ENCODE results near the gene ANKZF1.

Gene ANKZF1

DNA sequence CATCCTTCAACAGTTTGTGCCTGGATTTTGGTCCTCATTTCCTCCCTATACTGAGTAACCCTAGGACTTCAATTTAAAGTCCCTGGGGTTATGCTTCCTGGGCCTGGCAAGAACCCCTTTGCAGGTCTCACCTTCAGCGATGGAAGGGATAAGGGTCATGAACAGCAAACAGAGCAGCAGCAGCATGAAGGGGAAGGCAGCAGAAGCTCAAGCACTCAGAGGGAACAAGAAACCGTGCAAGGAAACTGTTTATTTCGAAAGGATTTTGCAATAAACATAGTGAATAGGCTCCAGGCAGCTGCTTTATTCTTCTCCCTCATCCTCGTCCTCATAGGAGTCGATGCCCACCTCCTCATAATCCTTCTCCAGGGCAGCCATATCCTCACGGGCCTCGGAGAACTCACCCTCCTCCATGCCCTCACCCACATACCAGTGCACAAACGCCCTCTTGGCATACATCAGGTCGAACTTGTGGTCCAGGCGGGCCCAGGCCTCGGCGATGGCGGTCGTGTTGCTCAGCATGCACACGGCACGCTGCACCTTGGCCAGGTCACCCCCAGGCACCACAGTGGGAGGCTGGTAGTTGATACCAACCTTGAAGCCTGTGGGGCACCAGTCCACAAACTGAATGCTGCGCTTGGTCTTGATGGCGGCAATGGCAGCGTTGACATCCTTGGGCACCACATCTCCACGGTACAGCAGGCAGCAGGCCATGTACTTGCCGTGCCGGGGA lies 20.6 kb downstream of the ANKZF1 start:
- no peak for DNase-seq (ENCODE audit: low read depth, low spot score)
- no peak overlapping the region for H3K4me3 ChIP-seq (ENCODE audit: low read depth, low read length)
- in situ Hi-C loops (cut with HindIII; ENCODE audit: low sequenced_read_pairs), result no loop called here
- TF ChIP-seq, protein P1, sequence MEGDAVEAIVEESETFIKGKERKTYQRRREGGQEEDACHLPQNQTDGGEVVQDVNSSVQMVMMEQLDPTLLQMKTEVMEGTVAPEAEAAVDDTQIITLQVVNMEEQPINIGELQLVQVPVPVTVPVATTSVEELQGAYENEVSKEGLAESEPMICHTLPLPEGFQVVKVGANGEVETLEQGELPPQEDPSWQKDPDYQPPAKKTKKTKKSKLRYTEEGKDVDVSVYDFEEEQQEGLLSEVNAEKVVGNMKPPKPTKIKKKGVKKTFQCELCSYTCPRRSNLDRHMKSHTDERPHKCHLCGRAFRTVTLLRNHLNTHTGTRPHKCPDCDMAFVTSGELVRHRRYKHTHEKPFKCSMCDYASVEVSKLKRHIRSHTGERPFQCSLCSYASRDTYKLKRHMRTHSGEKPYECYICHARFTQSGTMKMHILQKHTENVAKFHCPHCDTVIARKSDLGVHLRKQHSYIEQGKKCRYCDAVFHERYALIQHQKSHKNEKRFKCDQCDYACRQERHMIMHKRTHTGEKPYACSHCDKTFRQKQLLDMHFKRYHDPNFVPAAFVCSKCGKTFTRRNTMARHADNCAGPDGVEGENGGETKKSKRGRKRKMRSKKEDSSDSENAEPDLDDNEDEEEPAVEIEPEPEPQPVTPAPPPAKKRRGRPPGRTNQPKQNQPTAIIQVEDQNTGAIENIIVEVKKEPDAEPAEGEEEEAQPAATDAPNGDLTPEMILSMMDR (IDR thresholded peaks at IDR 0.05; ENCODE audit: low read depth, low read length), result no peak

DNA sequence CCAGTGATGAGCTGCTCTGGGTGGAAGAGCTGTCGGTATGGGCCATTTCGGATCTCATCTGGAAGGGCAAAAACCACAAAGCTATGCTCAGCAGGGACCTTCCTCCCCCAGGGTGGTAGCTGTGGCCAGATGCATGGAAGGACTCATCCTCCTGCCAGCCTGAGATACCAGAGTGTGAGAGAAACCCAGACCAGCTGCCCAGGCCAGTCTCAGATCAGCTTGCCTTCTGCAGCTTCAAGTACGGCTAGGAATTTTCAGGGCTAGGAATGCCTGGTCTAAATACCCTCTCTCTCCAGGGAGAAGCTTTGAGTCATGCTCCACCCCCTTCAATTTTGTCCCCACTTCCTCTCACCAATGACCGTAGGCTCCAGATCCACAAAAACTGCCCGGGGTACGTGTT lies 22.1 kb downstream of the ANKZF1 start:
- DNase-seq (ENCODE audit: low read depth, low spot score), result no peak
- in situ Hi-C loops (cut with HindIII; ENCODE audit: low sequenced_read_pairs), result no loop called here
- TF ChIP-seq, protein P1 (IDR thresholded peaks at IDR 0.05; ENCODE audit: low read depth, low read length), result no peak
- no peak overlapping the region for H3K4me3 ChIP-seq (ENCODE audit: low read depth, low read length)

DNA sequence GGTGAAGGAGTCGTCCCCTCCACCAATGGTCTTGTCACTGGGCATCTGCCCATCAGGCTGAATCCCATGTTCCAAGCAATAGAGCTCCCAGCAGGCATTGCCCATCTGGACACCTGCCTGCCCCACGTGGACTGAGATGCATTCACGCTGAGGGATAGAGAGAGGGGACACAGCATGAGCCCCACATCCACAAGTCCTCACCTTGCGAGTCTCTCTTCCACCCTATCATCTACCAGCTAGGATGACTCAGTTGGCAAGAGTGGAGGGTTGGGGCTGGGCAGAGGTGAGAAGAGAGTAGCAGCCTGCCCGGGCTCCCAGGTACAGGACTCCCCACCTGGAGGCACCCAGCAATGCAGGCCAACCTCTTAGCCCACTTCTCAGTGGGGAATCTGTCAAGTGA lies 22.5 kb downstream of the ANKZF1 start:
- H3K4me3 ChIP-seq (ENCODE audit: low read depth, low read length), result no peak overlapping the region
- no peak for DNase-seq (ENCODE audit: low read depth, low spot score)
- in situ Hi-C loops (cut with HindIII; ENCODE audit: low sequenced_read_pairs), result no loop called here
- TF ChIP-seq, protein P1 (IDR thresholded peaks at IDR 0.05; ENCODE audit: low read depth, low read length), result no peak

DNA sequence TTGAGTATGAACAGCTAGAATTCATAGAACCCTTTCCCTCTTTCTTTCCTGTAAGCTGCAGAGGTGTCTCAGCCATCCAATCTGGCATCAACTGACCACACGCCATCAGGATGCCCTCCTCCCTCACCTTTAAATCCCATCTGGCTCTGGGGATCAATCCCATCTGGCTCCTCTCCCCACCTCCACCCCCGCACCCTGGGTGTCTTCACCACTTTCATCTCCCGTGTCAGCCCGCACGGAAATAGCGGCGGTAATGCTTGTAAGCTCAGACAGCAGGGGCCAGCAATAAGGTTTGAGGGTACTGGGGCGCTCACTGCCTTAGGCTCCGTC lies 22.9 kb downstream of the ANKZF1 start:
- no peak for DNase-seq (ENCODE audit: low read depth, low spot score)
- in situ Hi-C loops (cut with HindIII; ENCODE audit: low sequenced_read_pairs), result no loop called here
- TF ChIP-seq, protein P1 (IDR thresholded peaks at IDR 0.05; ENCODE audit: low read depth, low read length), result no peak
- H3K4me3 ChIP-seq (ENCODE audit: low read depth, low read length), result peak overlapping the region; percentile 46

DNA sequence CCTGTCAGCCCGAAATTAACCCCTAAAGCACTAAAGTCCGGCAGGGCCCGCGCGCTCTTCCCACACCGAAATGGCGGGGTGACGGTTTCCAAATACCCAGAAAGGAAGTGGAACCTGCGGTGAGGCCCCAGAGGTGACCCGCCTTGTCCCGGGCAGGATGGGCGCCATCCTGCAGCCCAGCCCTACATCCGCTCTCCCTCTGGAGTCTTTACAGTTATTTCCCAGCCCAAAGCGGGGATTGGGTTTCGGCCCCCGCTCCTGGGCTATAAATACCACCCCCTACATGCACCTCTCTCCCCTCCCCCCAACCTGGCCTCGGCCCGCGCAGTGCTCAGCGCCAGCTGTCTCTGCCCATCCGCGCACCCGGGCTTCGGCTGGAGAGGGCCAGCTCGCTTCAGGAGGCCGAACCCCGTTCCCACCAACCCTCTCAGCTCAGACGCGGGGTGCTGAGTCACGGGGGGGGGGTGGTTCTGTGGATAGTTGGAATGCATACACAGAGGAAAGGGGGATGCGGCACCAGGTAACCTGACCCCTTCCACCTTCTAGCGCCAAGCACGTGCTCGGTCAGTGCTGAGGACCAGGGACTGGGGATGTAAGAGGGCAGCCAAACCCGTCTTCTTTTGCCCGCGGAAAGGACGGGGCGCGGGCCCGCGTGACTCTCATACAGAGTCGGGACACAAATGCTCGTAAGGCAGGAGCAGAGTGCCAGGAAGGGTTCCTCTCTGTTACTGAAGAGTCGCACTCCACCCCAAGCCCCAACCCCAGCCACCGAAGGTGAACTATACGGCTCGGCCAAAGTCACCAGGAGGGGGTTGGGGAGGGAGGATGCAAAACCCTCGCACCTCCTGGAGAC lies 23.5 kb downstream of the ANKZF1 start, which contains the start of gene TUBA4B:
Gene TUBA4B, plus strand, starts transcription at position 344 of the 853 bp plus-strand sequence. Its CDS starts 165 bp downstream, at position 509.
- peak within 1 kb of the TSS; percentile 46 for H3K4me3 ChIP-seq (ENCODE audit: low read depth, low read length)
- no peak for DNase-seq (ENCODE audit: low read depth, low spot score)
- TF ChIP-seq, protein P1 (IDR thresholded peaks at IDR 0.05; ENCODE audit: low read depth, low read length), result no peak
- in situ Hi-C loops (cut with HindIII; ENCODE audit: low sequenced_read_pairs), result no loop called here

DNA sequence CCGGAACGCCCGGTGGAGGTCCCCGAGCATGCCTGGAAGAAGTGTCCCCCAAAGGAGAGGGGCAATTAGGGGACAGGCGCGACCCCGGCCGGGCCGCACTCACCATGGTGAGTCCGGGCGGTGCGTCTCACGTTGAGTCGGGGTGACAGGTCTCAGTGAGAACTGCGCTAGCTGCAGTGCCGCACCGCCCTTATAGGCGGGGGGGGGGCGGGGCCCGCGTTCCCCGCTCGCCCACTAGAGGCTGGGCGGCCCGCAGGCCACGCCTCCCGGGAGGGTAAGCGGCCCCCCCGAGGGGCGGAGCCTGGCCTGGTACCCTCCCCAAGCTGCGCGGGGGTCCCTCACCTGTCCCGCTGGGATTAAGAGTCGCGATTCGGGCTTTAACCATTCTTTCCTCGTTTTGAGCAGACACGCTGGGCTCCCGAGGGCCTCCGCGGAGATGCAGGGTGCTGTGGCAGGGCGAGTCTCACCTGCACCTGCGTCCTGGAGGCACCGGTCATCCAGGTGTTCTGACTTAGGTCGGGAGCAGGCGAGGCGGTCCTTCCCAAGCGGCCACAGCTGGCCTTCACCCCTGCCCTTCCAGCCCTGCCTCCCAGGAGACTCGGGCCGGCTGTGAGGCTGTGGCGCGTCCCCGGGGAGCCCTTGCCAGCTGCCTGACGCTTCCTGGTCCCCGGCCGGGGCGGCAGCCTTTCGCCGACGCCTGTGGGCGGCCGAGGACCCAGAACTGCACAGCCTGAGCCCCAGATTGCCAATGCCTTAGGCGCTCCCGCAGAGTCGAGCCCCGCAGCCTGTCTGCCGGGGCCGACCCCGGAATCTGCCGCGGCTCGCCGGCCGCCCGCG lies 24.4 kb downstream of the ANKZF1 start, which contains the start of gene TUBA4A:
Gene TUBA4A, minus strand, starts transcription at position 166 of the 837 bp plus-strand sequence. Its CDS starts 60 bp downstream, at position 106.
- TF ChIP-seq, protein P1 (IDR thresholded peaks at IDR 0.05; ENCODE audit: low read depth, low read length), result no peak
- H3K4me3 ChIP-seq (ENCODE audit: low read depth, low read length), result peak within 1 kb of the TSS; percentile 46
- in situ Hi-C loops (cut with HindIII; ENCODE audit: low sequenced_read_pairs), result no loop called here
- DNase-seq (ENCODE audit: low read depth, low spot score), result peak; percentile 41

Measured in astrocyte of the spinal cord (primary cell).